HepG2 (cell line): ENCODE data around the gene CAMK2D. TPM values are rescaled to one million over a fixed set of nuclear protein-coding genes. Genes with fewer than 3 reads are reported as not detected.

ENCODE experiments used
- ATAC-seq: fragments of 200-7000 bp; cut with Tn5 transposase; 3 replicates; pipeline ENCODE4 v1.9.1; 2020; ENCODE audit warnings: mild to moderate bottlenecking, moderate library complexity
- BruUV-seq: library from RNA; stranded (reverse); fragments of 400-500 nt; replicated peaks from 2 replicates; lab custom pipeline; 2021; lab: Mats Ljungman, UMichigan
- CTCF ChIA-PET: fragments of 300-600 bp; formaldehyde crosslinking; extraction: SDS; loops from one replicate; lab custom pipeline; 2021; ENCODE audit warnings: low total read pairs, inconsistent platforms, low intra/inter-chr PET ratio; lab: Yijun Ruan, JAX
- POLR2A ChIA-PET: fragments of 350-600 bp; sonication (Branson Sonifier 250); formaldehyde crosslinking; loops from one replicate; lab custom pipeline; 2020; ENCODE audit warnings: antibody characterized with exemption, inconsistent platforms; lab: Yijun Ruan, JAX
- DNase-seq: peaks from one replicate; pipeline ENCODE4 v3.0.0-alpha.2; 2015; ENCODE audit warnings: low spot score
- FAIRE-seq: peaks from 3 replicates; lab custom pipeline; 2011; peaks lifted over from hg19 to GRCh38; lab: Jason Lieb, UNC
- H2AFZ ChIP-seq: one replicate; pipeline ENCODE4 v1.6.1; 2011; ENCODE audit warnings: low read length, inconsistent platforms
- H3K27ac ChIP-seq: fragments of 300-600 bp; 3 replicates; pipeline ENCODE4 v1.8.0; 2011; ENCODE audit warnings: mixed run types, mild to moderate bottlenecking, mixed read lengths, low read length, inconsistent platforms; ENCODE audit not compliant: insufficient read depth; ENCODE audit errors: extremely low read length
- H3K27me3 ChIP-seq, 2 experiments: fragments of 200-600 bp in 1 of 2; 2 replicates in 1 of 2; 3 replicates in 1 of 2; pipeline versions ENCODE4 v1.6.0 to v1.8.0; 2011; ENCODE audit warnings: low read length in 2 of 2, mild to moderate bottlenecking in 2 of 2, moderate library complexity in 2 of 2, inconsistent platforms in 1 of 2; ENCODE audit not compliant: insufficient read depth in 2 of 2, control insufficient read depth in 1 of 2
- H3K36me3 ChIP-seq, 2 experiments: fragments of 200-600 bp in 1 of 2; replicated peaks in 1 of 2; 2 replicates in 1 of 2; 3 replicates in 1 of 2; pipeline versions ENCODE4 v1.5.1 to v1.8.0; 2011; ENCODE audit warnings: low read length in 2 of 2, inconsistent platforms in 1 of 2; ENCODE audit not compliant: insufficient read depth in 2 of 2, control insufficient read depth in 1 of 2
- H3K4me1 ChIP-seq: 2 replicates; pipeline ENCODE4 v1.5.1; 2012; ENCODE audit warnings: low read length, inconsistent platforms; ENCODE audit not compliant: insufficient read depth
- H3K4me2 ChIP-seq: 2 replicates; pipeline ENCODE4 v1.6.0; 2011; ENCODE audit warnings: low read depth, low read length, inconsistent platforms
- H3K4me3 ChIP-seq, 3 experiments: fragments of 200-600 bp in 1 of 3; sonication (generic), shearing (Covaris generic) in 1 of 3; replicated peaks in 1 of 3; 2 replicates each; pipeline ENCODE4 v1.5.1; 2011 to 2016; ENCODE audit warnings: low read length in 3 of 3, inconsistent platforms in 2 of 3, low read depth in 2 of 3, mild to moderate bottlenecking in 2 of 3, control low read depth in 1 of 3, mixed read lengths in 1 of 3; ENCODE audit not compliant: insufficient read depth in 1 of 3
- H3K79me2 ChIP-seq: one replicate; pipeline ENCODE4 v1.6.1; 2011; ENCODE audit warnings: low read length, inconsistent platforms; ENCODE audit not compliant: insufficient read depth
- H3K9ac ChIP-seq: 2 replicates; pipeline ENCODE4 v1.6.0; 2011; ENCODE audit warnings: mild to moderate bottlenecking, low read depth, low read length, inconsistent platforms; ENCODE audit not compliant: insufficient read depth
- H3K9me3 ChIP-seq: 2 replicates; pipeline ENCODE4 v1.5.1; 2012; ENCODE audit warnings: mild to moderate bottlenecking, low read length
- H4K20me1 ChIP-seq: 2 replicates; pipeline ENCODE4 v1.6.0; 2011; ENCODE audit warnings: inconsistent platforms, mild to moderate bottlenecking, low read length, moderate library complexity; ENCODE audit not compliant: insufficient read depth
- FOXK2 ChIP-seq: fragments of 450-650 bp; IDR thresholded peaks from 2 replicates; pipeline ENCODE4 v1.6.1; 2016
- GPN1 ChIP-seq: sonication (generic); formaldehyde crosslinking; IDR thresholded peaks from 2 replicates; pipeline ENCODE4 v1.5.1; 2020; ENCODE audit warnings: missing genetic modification reagents, borderline replicate concordance
- HOXD1 ChIP-seq: sonication (generic); formaldehyde crosslinking; IDR thresholded peaks from 2 replicates; pipeline ENCODE4 v1.5.0; 2020; ENCODE audit warnings: missing genetic modification reagents
- ISX ChIP-seq: sonication (generic); formaldehyde crosslinking; conservative IDR thresholded peaks from 2 replicates; pipeline ENCODE4 v1.5.0; 2020; ENCODE audit warnings: missing genetic modification reagents
- NCOA2 ChIP-seq: sonication (generic); formaldehyde crosslinking; IDR thresholded peaks from 2 replicates; pipeline ENCODE4 v1.8.0; 2022; ENCODE audit warnings: inconsistent platforms
- PAX8 ChIP-seq: sonication (generic); formaldehyde crosslinking; IDR thresholded peaks from 2 replicates; pipeline ENCODE4 v1.8.0; 2022; ENCODE audit warnings: mild to moderate bottlenecking, missing genetic modification reagents, borderline replicate concordance
- WGBS: methylation state at CpG from one replicate; pipeline ENCODE4 v1.1.6; 2017; ENCODE audit warnings: low lambda C conversion rate; 5-methylcytosine and 5-hydroxymethylcytosine counted together
- in situ Hi-C: cut with HindIII; loops from 2 replicates; pipeline ENCODE4 v1.10.0; 2017; ENCODE audit warnings: low pct_unique_long_range_greater_than_20kb; ENCODE audit not compliant: extremely low pct_ligation_motif_present
- intact Hi-C: fragments of 100-400 bp; cut with micrococcal nuclease; formaldehyde crosslinking; loops from one replicate; pipeline ENCODE4 v1.10.0; 2022; ENCODE audit not compliant: unreplicated experiment
- polyA plus RNA-seq, 8 experiments: library from polyadenylated mRNA; depleted of rRNA in 3 of 8; stranded (reverse) in 7 of 8; unstranded in 1 of 8; fragments of >200 nt; fragmentation: Illumina TruSeq in 4 of 8; extraction: Trizol in 4 of 8; gene quantifications; 2 replicates each; pipeline versions ENCODE4 v1.2.1 to v1.2.3, GENCODE V29; 2011 to 2016; ENCODE audit warnings: low read depth in 4 of 8, missing spikeins in 1 of 8, mixed read lengths in 1 of 8; ENCODE audit not compliant: insufficient read depth in 1 of 8
- total RNA-seq, 5 experiments: library from RNA; depleted of rRNA; stranded (reverse); fragments of >200 nt; fragmentation: Illumina TruSeq; extraction: Trizol; gene quantifications; 2 replicates each; pipeline ENCODE4 v1.2.3, GENCODE V29; 2016; ENCODE audit warnings: low read depth in 1 of 5
- TF ChIP-seq, protein P1 (sequence below): sonication (generic); formaldehyde crosslinking; IDR thresholded peaks from 2 replicates; pipeline ENCODE4 v1.4.0; 2020; ENCODE audit warnings: mild to moderate bottlenecking, missing genetic modification reagents
- TF ChIP-seq, protein P2 (sequence below), 2 experiments: sonication (generic) in 1 of 2; formaldehyde crosslinking in 1 of 2; IDR thresholded peaks; 2 replicates each; pipeline versions ENCODE4 v1.4.0 to v1.6.1; 2018 to 2020; ENCODE audit warnings: missing genetic modification reagents in 2 of 2, borderline replicate concordance in 1 of 2, low read depth in 1 of 2, mild to moderate bottlenecking in 1 of 2, missing biosample characterization in 1 of 2
- TF ChIP-seq, protein P3 (sequence below): sonication (generic); formaldehyde crosslinking; IDR thresholded peaks from 2 replicates; pipeline ENCODE4 v1.8.0; 2022; ENCODE audit warnings: missing genetic modification reagents, mild to moderate bottlenecking, borderline replicate concordance
- TF ChIP-seq, protein P4 (sequence below): IDR thresholded peaks from 2 replicates; pipeline ENCODE4 v1.6.1; 2016; ENCODE audit warnings: low read depth, borderline replicate concordance
- TF ChIP-seq, protein P5 (sequence below): sonication (generic); formaldehyde crosslinking; IDR thresholded peaks from 2 replicates; pipeline ENCODE4 v1.4.0; 2020; ENCODE audit warnings: missing genetic modification reagents

The CAMK2D gene
- total and polyA plus RNA-seq, 2 of the 13 experiments (the other 11 are each of a cell fraction or from before 2014, with no cell fraction given), result 18.0 to 65.4 TPM

DNA sequence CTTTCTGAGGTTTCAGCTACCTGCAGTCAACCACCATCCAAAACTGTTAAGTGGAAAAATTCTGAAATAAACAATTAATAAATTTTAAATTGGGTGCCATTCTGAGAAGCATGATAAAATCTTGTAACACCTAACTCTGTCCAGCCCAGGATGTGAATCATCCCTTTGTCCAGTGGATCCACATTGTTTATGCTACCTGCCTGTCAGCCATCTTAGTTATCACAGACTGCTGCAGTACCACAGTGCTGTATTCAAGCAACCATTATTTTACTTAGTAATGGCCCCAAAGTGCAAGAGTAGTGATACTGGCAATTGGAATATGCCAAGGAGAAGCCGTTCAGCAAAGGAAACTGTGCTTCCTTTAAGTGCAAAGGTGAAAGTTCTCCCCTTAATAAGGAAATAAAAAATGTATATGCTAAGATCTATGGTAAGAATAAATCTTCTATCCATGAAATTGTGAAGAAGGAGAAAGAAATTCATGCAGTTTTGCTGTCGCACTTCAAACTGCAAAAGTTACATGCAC lies 20.6 kb downstream of the CAMK2D start:
- no peaks in the 10 kb centered on the region for H4K20me1 ChIP-seq
- no peak overlapping the region for H3K4me2 ChIP-seq
- BruUV-seq, result no TSS peak
- H3K9ac ChIP-seq, result no peak overlapping the region
- ATAC-seq, result no peak
- H3K4me3 ChIP-seq, result no peak overlapping the region
- TF ChIP-seq, protein P1, sequence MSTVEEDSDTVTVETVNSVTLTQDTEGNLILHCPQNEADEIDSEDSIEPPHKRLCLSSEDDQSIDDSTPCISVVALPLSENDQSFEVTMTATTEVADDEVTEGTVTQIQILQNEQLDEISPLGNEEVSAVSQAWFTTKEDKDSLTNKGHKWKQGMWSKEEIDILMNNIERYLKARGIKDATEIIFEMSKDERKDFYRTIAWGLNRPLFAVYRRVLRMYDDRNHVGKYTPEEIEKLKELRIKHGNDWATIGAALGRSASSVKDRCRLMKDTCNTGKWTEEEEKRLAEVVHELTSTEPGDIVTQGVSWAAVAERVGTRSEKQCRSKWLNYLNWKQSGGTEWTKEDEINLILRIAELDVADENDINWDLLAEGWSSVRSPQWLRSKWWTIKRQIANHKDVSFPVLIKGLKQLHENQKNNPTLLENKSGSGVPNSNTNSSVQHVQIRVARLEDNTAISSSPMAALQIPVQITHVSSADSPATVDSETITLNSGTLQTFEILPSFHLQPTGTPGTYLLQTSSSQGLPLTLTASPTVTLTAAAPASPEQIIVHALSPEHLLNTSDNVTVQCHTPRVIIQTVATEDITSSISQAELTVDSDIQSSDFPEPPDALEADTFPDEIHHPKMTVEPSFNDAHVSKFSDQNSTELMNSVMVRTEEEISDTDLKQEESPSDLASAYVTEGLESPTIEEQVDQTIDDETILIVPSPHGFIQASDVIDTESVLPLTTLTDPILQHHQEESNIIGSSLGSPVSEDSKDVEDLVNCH, result no peak
- TF ChIP-seq, protein P2, sequence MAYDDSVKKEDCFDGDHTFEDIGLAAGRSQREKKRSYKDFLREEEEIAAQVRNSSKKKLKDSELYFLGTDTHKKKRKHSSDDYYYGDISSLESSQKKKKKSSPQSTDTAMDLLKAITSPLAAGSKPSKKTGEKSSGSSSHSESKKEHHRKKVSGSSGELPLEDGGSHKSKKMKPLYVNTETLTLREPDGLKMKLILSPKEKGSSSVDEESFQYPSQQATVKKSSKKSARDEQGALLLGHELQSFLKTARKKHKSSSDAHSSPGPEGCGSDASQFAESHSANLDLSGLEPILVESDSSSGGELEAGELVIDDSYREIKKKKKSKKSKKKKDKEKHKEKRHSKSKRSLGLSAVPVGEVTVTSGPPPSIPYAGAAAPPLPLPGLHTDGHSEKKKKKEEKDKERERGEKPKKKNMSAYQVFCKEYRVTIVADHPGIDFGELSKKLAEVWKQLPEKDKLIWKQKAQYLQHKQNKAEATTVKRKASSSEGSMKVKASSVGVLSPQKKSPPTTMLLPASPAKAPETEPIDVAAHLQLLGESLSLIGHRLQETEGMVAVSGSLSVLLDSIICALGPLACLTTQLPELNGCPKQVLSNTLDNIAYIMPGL (CRISPR knock-in tag; IDR thresholded peaks at IDR 0.05; ENCODE audit: borderline replicate concordance in 1 of 2, low read depth in 1 of 2), result no peak
- no peak for TF ChIP-seq HOXD1 (CRISPR knock-in tag)
- no peak for TF ChIP-seq ISX
- TF ChIP-seq, protein P3, sequence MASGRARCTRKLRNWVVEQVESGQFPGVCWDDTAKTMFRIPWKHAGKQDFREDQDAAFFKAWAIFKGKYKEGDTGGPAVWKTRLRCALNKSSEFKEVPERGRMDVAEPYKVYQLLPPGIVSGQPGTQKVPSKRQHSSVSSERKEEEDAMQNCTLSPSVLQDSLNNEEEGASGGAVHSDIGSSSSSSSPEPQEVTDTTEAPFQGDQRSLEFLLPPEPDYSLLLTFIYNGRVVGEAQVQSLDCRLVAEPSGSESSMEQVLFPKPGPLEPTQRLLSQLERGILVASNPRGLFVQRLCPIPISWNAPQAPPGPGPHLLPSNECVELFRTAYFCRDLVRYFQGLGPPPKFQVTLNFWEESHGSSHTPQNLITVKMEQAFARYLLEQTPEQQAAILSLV, result no peak
- no peak for TF ChIP-seq NCOA2
- no peak for TF ChIP-seq FOXK2
- no peak for TF ChIP-seq GPN1 (CRISPR knock-in tag)
- TF ChIP-seq, protein P4, sequence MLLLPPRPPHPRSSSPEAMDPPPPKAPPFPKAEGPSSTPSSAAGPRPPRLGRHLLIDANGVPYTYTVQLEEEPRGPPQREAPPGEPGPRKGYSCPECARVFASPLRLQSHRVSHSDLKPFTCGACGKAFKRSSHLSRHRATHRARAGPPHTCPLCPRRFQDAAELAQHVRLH, result no peak
- TF ChIP-seq PAX8 (CRISPR knock-in tag), result no peak
- TF ChIP-seq, protein P5, sequence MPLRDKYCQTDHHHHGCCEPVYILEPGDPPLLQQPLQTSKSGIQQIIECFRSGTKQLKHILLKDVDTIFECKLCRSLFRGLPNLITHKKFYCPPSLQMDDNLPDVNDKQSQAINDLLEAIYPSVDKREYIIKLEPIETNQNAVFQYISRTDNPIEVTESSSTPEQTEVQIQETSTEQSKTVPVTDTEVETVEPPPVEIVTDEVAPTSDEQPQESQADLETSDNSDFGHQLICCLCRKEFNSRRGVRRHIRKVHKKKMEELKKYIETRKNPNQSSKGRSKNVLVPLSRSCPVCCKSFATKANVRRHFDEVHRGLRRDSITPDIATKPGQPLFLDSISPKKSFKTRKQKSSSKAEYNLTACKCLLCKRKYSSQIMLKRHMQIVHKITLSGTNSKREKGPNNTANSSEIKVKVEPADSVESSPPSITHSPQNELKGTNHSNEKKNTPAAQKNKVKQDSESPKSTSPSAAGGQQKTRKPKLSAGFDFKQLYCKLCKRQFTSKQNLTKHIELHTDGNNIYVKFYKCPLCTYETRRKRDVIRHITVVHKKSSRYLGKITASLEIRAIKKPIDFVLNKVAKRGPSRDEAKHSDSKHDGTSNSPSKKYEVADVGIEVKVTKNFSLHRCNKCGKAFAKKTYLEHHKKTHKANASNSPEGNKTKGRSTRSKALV (CRISPR knock-in tag), result no peak
- TF ChIP-seq, all 625 proteins: peak for 0
- intact Hi-C loops, result no loop called here
- ChIA-PET POLR2A (no interaction called here), CTCF (no interaction called here)
- H3K79me2 ChIP-seq, result peaks cover 17% of the 10 kb centered on the region
- H3K27me3 ChIP-seq, result no peaks in the 10 kb centered on the region
- DNase-seq, result no peak
- FAIRE-seq, result no peak
- H2AFZ ChIP-seq, result no peak overlapping the region
- H3K36me3 ChIP-seq, result peaks cover 0 to 5% of the 10 kb centered on the region in 2 experiments; a peak in 2 of 5 replicates
- H3K4me1 ChIP-seq, result no peaks in the 10 kb centered on the region
- H3K27ac ChIP-seq, result no peak overlapping the region
- WGBS, result 100% methylated on average over 2 of the region's 2 CpGs
- in situ Hi-C loops, result no loop called here
- H3K9me3 ChIP-seq, result no peaks in the 10 kb centered on the region
